ENCODE data around the gene PRPF6. TPM values are rescaled to one million over a fixed set of nuclear protein-coding genes. Genes with fewer than 3 reads are reported as not detected.

Gene PRPF6
- total RNA-seq, 2 donors from 2014 or later, result 42.3 to 52.1 TPM

DNA sequence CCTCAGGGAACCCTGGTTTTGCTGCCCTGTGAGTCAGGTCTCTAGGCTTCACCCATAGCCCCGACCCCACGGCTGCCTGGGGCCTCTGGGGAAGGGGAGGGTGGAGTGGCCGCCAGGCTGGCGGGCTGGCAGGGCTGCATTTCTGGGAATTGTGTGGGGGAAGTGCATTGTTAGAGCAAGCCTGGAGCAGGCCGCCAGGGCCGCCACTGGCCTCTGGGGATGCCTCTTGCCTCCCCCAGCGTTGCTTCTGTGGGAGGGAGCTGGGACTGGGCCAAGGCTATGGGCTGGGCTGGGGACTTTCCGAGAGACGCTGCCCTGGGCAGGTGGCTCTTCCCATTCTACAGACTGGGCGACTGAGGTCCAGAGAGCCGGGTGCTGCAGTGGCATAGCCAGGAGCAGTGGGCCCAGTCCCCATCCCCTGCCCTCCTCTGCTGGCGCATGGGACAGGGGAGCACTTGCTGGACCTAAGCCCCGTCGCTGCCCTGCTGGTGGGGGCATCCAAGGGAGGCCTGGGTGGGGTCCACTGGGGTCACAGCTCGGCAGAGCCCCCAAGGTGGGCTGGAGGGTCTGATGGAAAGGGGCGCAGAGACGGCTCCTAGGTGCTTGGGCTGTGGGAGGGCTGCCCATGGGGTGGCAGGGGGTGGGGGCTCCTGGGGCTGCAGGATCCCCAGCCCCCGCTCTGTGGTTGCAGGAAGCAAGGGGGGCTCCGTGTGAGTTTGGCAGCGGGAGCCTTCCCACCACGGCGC is 75.1 kb downstream of the PRPF6 start:
- Histone ChIP-seq H3K4me3 (no peak overlapping the region), H3K27ac (peak overlapping the region in 2 of 4 donors; percentile 43 to 44), H3K36me3 (replicated peaks in 1 of 2; ENCODE audit: insufficient read depth in 1 of 2, low read depth in 2 of 2) (no peaks in the 10 kb centered on the region), H3K4me1 (peaks cover 12% of the 10 kb centered on the region), H3K27me3 (no peaks in the 10 kb centered on the region), H3K9me3 (no peaks in the 10 kb centered on the region)
- no peak for TF ChIP-seq POLR2A (IDR thresholded peaks at IDR 0.05)
- intact Hi-C loops (cut with DNase I), result no loop called here
- DNase-seq (no peak), ATAC-seq (peak; percentile 29)
- 20 to 35% methylated on average over 5 to 22 of the region's 22 CpGs for WGBS, 2 donors

DNA sequence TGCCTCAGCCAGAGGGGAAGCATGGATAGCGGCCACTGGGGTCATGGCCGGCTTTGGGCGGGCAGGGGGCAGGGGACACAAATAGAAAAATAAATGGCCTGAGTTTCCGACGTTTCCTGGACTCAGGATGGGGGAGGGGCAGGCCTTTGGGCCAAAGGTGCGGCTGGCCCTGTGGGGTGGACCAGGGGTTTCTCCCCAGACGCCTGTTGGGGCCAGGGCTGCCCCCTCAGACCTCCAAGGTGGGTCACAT is 75.6 kb downstream of the PRPF6 start:
- Histone ChIP-seq H3K9me3 (no peaks in the 10 kb centered on the region), H3K36me3 (replicated peaks in 1 of 2; ENCODE audit: insufficient read depth in 1 of 2, low read depth in 2 of 2) (no peaks in the 10 kb centered on the region), H3K4me3 (no peak overlapping the region), H3K4me1 (peaks cover 12% of the 10 kb centered on the region), H3K27ac (peak overlapping the region in 2 of 4 donors; percentile 42), H3K27me3 (no peaks in the 10 kb centered on the region)
- 28 to 39% methylated on average over 6 to 7 of the region's 7 CpGs for WGBS, 2 donors
- ATAC-seq (no peak), DNase-seq (no peak)
- TF ChIP-seq, protein P1, sequence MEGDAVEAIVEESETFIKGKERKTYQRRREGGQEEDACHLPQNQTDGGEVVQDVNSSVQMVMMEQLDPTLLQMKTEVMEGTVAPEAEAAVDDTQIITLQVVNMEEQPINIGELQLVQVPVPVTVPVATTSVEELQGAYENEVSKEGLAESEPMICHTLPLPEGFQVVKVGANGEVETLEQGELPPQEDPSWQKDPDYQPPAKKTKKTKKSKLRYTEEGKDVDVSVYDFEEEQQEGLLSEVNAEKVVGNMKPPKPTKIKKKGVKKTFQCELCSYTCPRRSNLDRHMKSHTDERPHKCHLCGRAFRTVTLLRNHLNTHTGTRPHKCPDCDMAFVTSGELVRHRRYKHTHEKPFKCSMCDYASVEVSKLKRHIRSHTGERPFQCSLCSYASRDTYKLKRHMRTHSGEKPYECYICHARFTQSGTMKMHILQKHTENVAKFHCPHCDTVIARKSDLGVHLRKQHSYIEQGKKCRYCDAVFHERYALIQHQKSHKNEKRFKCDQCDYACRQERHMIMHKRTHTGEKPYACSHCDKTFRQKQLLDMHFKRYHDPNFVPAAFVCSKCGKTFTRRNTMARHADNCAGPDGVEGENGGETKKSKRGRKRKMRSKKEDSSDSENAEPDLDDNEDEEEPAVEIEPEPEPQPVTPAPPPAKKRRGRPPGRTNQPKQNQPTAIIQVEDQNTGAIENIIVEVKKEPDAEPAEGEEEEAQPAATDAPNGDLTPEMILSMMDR (IDR thresholded peaks at IDR 0.05), result no peak
- no peak for TF ChIP-seq POLR2A (IDR thresholded peaks at IDR 0.05)
- intact Hi-C loops (cut with DNase I), result no loop called here

DNA sequence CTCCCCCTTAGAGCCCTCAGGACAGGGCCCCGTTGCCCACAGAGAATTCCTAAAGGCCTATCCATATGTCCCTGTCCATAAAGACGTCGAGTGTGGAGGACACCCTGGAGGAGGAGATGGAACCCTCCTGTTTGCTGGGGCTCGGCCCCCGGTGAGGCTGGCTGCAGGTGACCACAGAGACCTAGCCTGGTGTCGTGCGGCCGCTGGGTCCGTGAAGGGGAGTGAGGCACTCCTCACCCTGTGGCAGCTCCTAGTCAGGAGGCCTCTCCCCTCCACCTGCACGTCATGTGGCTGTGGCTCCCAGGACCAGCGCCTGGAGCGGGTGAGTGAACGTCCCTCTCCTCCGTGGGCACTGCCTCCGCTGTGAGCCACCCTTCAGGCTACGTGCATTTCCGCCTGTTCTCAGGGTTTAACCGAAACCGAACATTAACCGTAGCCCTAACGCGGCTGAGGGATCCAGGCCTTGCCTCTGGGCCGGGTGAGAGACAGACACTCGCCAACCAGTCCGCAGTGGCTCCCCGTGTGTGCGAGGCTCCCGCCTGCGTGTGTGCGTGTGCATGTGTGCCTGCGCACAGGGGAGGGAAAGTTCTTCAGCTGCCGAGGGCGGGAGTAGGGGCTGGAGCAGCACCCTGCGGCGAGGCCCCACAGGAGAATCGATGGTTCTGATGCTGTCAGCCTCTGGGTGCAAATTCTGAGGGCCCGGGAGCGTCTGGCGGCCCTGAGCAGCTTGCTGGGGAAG is 76.1 kb downstream of the PRPF6 start:
- Histone ChIP-seq H3K4me1 (peaks cover 13% of the 10 kb centered on the region), H3K4me3 (no peak overlapping the region), H3K9me3 (no peaks in the 10 kb centered on the region), H3K27me3 (no peaks in the 10 kb centered on the region), H3K27ac (peak overlapping the region in 2 of 4 donors; percentile 42), H3K36me3 (replicated peaks in 1 of 2; ENCODE audit: insufficient read depth in 1 of 2, low read depth in 2 of 2) (no peaks in the 10 kb centered on the region)
- DNase-seq, result no peak
- TF ChIP-seq POLR2A (IDR thresholded peaks at IDR 0.05), result peak in 1 of 3 donors; percentile 8
- TF ChIP-seq, protein P1 (IDR thresholded peaks at IDR 0.05), result no peak
- intact Hi-C loops (cut with DNase I), result no loop called here
- no peak for ATAC-seq
- WGBS, 2 donors, result 30 to 50% methylated on average over 4 to 38 of the region's 39 CpGs

DNA sequence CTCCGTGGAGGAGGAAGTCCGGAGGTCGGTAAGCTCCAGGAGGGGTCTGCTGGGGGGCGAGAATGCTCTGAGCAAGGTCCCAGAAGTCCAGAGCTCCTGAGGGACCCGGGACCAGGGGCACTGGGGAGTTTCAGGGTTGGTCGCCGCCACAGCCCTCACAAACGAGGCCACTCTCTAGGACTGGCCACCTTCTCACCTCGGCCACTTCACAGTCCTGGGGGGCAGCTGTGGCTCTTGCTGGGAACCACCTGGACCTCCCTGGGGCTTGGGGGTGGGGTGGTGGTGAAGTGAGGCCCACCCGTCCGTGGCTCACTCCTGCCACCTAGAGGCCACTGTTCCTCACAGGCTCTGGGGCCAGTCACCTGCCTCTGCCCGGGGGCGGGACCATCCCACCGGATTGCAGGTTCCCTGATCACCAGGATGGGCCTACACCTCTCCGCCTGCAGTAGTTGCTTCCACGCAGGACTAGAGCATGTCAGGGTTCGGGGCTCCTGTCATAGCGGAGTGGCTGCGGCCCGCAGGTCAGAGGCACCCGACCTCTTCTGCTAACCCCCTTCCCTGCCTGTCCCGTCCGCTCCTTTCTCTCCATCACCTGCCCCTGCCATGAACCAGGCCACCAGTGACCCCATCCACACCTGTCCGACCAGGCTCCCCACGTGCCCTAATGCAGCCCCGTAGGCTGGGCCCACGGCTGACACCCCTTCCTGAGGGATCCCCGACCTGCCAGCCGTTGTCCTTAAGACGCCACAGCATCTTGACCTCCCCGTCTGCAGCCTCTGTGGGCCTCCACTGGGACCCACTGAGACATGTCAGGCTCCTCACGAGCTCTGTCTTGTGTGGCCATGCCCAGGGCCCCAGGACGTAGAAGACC is 76.9 kb downstream of the PRPF6 start:
- Histone ChIP-seq H3K27ac (peak overlapping the region in 1 of 4 donors; percentile 42), H3K4me3 (no peak overlapping the region), H3K27me3 (no peaks in the 10 kb centered on the region), H3K36me3 (replicated peaks in 1 of 2; ENCODE audit: insufficient read depth in 1 of 2, low read depth in 2 of 2) (no peaks in the 10 kb centered on the region), H3K9me3 (no peaks in the 10 kb centered on the region), H3K4me1 (peaks cover 20% of the 10 kb centered on the region)
- intact Hi-C loops (cut with DNase I), result no loop called here
- ATAC-seq, result peak; percentile 66
- 24 to 43% methylated on average over 16 to 33 of the region's 33 CpGs for WGBS, 2 donors
- TF ChIP-seq, protein P1 (IDR thresholded peaks at IDR 0.05), result peak; percentile 76 to 85 (median 81)
- TF ChIP-seq POLR2A (IDR thresholded peaks at IDR 0.05), result no peak
- peak; percentile 72 to 83 (median 80) for DNase-seq

DNA sequence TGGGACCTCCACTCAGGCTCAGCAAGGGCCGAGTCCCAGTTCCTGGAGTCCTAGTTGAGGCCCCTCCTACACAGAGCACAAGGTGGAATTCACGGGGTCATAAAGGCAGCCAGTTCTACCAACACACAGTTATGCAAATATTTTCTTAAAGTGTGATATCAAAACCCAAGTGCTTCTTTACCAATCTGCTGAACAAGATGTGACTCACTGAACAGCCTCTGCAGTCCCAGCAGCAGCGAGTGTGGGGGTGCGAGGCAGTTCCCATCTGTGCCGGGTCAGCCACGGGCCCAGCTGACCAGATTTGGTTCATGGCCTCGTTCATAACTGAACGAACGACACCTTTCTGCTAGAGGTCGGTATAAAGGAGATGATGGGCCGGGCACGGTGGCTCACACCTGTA is 77.6 kb downstream of the PRPF6 start:
- Histone ChIP-seq H3K27me3 (no peaks in the 10 kb centered on the region), H3K4me1 (peaks cover 22% of the 10 kb centered on the region), H3K9me3 (no peaks in the 10 kb centered on the region), H3K36me3 (replicated peaks in 1 of 2; ENCODE audit: insufficient read depth in 1 of 2, low read depth in 2 of 2) (no peaks in the 10 kb centered on the region), H3K27ac (no peak overlapping the region), H3K4me3 (no peak overlapping the region)
- 69% methylated on average over 12 of the region's 12 CpGs; no CpG with 5 or more reads in 1 of the 2 donors for WGBS, 2 donors
- DNase-seq, result no peak
- TF ChIP-seq, protein P1 (IDR thresholded peaks at IDR 0.05), result no peak
- no peak for TF ChIP-seq POLR2A (IDR thresholded peaks at IDR 0.05)
- ATAC-seq, result no peak
- intact Hi-C loops (cut with DNase I), result no loop called here

Measured in body of pancreas (tissue), 4 donors.